MG63 (cell line): Measurements from ENCODE around the gene PHGDH. TPM values are rescaled to one million over a fixed set of nuclear protein-coding genes. Genes with fewer than 3 reads are reported as not detected.
A peak's percentile ranks its signal among the peaks of the same experiment; 100 is the strongest.

Source experiments
- DNase-seq: peaks from one replicate; pipeline ENCODE4 v3.0.0-alpha.2; 2020
- H3K27me3 ChIP-seq: fragments of 250-450 bp; sonication (Bioruptor Pico); 2 replicates; pipeline ENCODE4 v1.5.1; 2020; ENCODE audit warnings: mild to moderate bottlenecking, moderate library complexity
- H3K36me3 ChIP-seq: fragments of 250-450 bp; sonication (Bioruptor Pico); 2 replicates; pipeline ENCODE4 v1.5.1; 2020; ENCODE audit warnings: mild to moderate bottlenecking, moderate library complexity
- H3K4me3 ChIP-seq: fragments of 250-450 bp; sonication (Bioruptor Pico); 2 replicates; pipeline ENCODE4 v1.5.1; 2020; ENCODE audit warnings: mild to moderate bottlenecking, moderate library complexity
- H3K9me3 ChIP-seq: fragments of 250-450 bp; sonication (Bioruptor Pico); 2 replicates; pipeline ENCODE4 v1.5.1; 2020; ENCODE audit warnings: mild to moderate bottlenecking, moderate library complexity
- total RNA-seq: library from RNA; depleted of rRNA; stranded (reverse); fragments of >200 nt; shearing (Covaris generic); gene quantifications from 2 replicates; pipeline ENCODE4 v1.2.3, GENCODE V29; 2014; ENCODE audit warnings: low replicate concordance; rRNA removed

The PHGDH gene
- total RNA-seq: 240 and 396 TPM in 2 replicates

DNA sequence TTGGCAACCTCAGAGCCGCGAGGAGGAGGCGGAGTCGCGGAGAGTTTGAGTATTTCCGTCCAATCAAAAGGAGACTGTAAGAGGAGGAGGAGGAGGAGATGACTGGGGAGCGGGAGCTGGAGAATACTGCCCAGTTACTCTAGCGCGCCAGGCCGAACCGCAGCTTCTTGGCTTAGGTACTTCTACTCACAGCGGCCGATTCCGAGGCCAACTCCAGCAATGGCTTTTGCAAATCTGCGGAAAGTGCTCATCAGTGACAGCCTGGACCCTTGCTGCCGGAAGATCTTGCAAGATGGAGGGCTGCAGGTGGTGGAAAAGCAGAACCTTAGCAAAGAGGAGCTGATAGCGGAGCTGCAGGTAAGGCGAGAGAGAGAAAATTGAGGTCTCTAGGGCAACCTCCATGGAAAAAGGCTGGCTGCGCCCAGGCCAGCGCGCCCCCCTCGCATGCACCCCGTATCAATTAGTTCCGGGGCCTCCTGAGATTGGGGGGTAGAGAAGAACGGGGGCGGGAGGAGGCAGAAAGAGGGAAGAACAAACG, at the start of gene PHGDH:
Gene PHGDH (plus strand): TSS at position 131 of the 538 bp plus-strand sequence. CDS start 89 bp downstream, at position 220.
- Histone ChIP-seq H3K27me3 (peaks cover 2% of the 10 kb centered on the region; the same call in 1 of the 2 replicates), H3K36me3 (peaks cover 31% of the 10 kb centered on the region), H3K9me3 (no peaks in the 10 kb centered on the region), H3K4me3 (peak within 1 kb of the TSS; percentile 92)
- peak; percentile 93 for DNase-seq

DNA sequence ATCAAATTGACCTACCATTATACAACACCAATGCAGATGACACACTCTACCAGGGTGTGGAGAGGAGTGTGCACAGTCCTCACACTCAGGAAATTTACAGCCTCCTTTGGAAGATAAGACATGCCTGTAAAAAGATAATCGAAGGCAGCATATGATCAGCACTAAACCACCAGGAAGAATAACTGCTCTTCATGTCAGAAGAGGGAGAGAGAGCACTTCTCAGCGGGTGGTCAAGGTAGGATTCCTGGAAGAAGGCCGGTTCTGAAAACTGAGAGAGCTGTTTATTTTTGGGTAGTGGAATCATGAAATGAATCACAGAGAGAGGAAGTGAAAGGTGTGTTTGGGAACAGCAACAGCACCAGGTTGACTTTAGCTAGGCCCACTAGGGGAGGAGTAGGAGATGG, 49.7 kb upstream of the PHGDH start:
- Histone ChIP-seq H3K27me3 (peaks cover 3% of the 10 kb centered on the region), H3K4me3 (no peak overlapping the region), H3K36me3 (no peaks in the 10 kb centered on the region), H3K9me3 (no peaks in the 10 kb centered on the region)
- DNase-seq: no peak

DNA sequence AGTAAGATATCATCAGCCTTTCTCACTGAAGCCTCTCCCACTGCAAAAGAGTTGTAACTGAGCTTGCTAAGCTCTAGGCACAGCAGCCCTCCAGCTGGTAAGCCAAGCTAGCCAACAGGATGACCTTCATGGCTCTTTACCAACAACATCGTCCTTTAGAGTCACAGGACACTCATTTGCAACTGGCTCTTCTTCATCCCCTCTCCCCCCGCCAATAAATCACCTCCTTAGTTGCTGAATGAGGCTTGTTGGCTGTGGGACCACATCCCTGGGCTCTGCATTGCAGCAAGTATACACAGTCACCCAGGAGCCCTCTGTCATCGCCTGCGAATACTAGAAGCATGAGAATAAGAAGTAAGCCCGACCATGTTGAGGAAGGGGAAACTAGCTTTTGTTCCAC, 47.7 kb upstream of the PHGDH start:
- H3K4me3 ChIP-seq: no peak overlapping the region
- peaks cover 3% of the 10 kb centered on the region; the same call in 1 of the 2 replicates for H3K27me3 ChIP-seq
- H3K9me3 ChIP-seq: no peaks in the 10 kb centered on the region
- no peaks in the 10 kb centered on the region for H3K36me3 ChIP-seq
- no peak for DNase-seq

DNA sequence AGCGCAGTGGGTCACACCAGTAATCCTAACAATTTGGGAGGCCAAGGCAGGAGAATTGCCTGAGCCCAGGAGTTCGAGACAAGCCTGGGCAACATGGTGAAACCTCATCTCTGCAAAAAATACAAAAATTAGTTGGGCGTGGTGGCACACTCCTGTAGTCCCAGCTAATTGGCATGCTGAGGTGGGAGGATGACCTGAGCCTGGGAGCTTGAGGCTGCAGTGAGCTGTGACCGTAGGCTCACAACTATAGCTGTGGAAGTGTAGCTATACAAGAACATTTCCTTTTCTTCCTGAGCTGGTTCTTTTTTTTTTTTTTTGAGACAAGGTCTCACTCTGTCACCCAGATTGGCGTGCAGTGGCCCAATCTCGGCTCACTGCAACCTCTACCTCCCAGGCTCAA, 44.6 kb upstream of the PHGDH start:
- Histone ChIP-seq H3K36me3 (no peaks in the 10 kb centered on the region), H3K4me3 (no peak overlapping the region), H3K27me3 (peaks cover 13% of the 10 kb centered on the region), H3K9me3 (no peaks in the 10 kb centered on the region)
- DNase-seq: no peak

DNA sequence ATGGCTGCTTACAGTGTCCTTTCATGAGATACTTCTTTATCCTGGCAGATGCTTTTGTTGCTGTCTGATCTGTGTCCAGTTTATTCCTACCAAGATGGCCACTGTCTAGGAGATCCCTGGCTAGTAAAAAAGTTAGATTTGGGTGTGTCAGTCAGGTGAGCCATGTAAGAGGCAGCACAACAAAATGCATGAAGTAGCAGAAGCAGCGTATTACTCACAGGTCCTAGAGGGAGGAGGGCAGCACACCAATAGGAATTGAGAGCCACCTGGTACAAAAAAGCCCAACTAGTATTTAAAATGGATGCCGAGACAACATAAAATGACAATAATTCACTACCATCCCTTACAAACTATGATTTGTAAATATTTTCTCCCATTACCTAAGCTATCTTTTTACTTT, 40.8 kb upstream of the PHGDH start:
- H3K36me3 ChIP-seq: no peaks in the 10 kb centered on the region
- no peaks in the 10 kb centered on the region for H3K9me3 ChIP-seq
- DNase-seq: no peak
- H3K4me3 ChIP-seq: no peak overlapping the region
- peaks cover 18% of the 10 kb centered on the region for H3K27me3 ChIP-seq

DNA sequence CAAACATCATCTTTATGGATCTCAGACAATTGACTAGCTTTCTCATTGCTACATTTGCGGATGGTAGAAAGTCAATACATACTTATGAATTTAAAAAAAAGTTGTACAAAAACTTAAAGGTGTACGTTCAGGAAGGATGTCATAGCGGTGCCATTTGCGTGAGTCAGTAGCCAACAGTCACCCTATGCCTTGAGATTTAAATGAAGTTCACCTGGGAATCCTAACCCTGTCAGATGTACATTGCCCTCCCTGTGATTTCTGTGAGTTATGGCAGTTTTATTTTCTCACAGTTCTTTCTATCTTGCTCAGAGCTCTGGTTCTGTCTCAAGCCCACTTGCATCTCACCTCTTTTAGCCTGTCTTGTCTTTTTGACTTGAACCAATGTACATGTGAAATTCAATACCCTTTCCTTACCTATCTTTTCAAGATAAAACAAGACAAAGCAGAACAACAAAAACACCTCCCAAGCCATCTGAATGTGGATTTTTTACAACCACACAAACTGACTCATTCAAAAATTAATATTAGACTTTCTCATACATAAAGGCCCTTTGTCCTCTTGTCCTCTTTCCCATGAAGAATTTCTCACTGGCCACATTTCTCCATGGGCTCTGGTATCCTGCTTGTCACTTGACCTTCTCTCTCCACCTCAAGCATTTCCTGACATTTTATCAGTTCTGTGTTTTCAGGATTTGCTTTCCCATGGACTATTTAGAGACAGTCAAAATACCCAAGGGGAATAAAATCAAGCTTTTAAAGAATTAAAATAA, 38.4 kb upstream of the PHGDH start:
- no peak overlapping the region for H3K4me3 ChIP-seq
- peaks cover 18% of the 10 kb centered on the region for H3K27me3 ChIP-seq
- no peaks in the 10 kb centered on the region for H3K36me3 ChIP-seq
- DNase-seq: no peak
- H3K9me3 ChIP-seq: no peaks in the 10 kb centered on the region

DNA sequence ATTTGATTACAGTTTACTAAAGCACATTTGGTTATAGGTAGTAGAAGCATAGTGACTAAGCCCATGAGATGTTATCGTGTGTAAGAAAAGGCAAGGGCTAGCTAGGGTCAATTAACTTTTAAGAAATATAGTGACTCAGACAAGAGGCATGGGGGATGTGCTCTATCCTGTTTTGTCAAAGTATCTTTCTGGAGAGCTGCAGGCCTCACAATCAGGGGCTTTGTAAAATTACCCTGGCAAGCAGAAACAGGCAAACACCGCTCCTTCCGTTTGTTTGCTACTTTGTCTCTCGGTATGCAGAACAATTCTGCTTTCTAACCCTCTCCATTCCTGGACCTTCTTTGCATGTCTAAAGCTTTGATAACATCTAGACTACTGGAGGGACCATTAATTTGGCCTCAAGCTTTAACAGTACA, 37.6 kb upstream of the PHGDH start:
- H3K36me3 ChIP-seq: no peaks in the 10 kb centered on the region
- no peak for DNase-seq
- H3K4me3 ChIP-seq: no peak overlapping the region
- H3K9me3 ChIP-seq: no peaks in the 10 kb centered on the region
- peaks cover 18% of the 10 kb centered on the region for H3K27me3 ChIP-seq

DNA sequence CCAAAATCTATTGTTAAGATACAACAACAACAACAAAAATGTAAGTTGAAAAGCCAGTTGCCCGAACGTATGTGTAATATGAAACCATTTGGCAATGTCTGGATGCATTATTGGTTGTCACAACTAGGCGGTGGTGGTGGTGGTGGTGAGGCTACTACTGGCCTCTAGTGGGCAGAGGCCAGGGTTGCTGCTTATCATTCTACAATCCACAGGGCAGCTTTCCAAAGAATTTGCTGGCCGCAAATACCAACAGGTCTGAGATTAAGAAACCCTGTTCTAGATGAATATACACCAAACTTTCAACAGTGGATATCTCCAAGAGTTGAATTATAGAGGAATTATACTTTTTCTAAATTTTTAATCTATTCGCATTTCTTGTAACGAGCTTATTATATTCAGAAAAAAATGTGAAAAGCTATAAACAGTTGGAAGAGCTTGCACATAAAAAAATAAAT, 36.9 kb upstream of the PHGDH start:
- H3K9me3 ChIP-seq: no peaks in the 10 kb centered on the region
- H3K36me3 ChIP-seq: no peaks in the 10 kb centered on the region
- peak; percentile 72 for DNase-seq
- peaks cover 18% of the 10 kb centered on the region for H3K27me3 ChIP-seq
- H3K4me3 ChIP-seq: peak overlapping the region; percentile 34

DNA sequence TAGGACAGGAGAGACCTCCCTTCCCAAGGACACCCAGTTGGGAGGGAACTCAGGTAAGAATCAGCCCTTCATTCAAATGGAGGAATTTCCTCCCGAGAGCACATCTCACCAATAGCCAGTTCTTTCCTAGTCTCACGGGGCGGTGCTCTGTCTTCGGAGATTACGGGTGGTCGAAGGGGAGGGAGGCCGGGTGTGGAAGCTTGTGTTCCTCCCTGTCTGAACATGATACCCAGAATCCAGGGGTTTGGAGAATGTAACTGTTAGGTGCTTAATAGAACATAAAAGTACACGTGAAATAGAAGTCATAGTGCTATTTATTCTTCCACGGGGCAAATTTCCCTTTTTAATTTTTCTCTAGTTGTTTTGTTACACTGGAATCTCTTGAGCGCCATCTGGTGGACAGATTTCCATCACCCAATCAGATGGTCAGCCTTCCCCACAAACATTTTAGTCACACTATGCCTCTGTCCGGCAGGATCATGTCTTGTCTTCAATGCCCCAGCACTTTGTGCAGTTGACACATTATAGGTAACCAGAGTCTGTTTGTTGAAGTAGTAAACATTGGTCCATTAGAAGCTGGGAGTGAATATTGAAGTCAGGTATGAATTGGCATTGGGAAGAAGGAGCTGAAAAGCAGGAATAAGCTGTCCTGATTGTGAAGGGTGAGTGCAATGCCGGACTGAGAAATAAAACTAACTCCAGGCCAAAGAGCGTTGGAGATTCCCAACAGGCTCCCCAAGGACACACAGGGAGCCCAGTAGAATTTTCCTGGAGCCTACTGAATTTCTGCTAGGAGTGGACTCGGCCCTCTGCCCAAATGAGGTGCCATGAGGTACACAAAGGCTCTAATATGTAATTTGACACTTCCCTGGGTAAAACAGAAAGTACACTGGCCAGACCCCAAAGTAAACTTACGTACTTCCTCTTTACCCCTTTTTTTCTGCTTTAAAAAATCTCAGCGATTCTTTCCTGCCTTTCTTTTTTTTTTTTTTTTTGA, 36.1 kb upstream of the PHGDH start:
- DNase-seq: peak; percentile 67
- H3K27me3 ChIP-seq: peaks cover 14% of the 10 kb centered on the region
- peak overlapping the region; percentile 34 for H3K4me3 ChIP-seq
- no peaks in the 10 kb centered on the region for H3K36me3 ChIP-seq
- no peaks in the 10 kb centered on the region for H3K9me3 ChIP-seq

DNA sequence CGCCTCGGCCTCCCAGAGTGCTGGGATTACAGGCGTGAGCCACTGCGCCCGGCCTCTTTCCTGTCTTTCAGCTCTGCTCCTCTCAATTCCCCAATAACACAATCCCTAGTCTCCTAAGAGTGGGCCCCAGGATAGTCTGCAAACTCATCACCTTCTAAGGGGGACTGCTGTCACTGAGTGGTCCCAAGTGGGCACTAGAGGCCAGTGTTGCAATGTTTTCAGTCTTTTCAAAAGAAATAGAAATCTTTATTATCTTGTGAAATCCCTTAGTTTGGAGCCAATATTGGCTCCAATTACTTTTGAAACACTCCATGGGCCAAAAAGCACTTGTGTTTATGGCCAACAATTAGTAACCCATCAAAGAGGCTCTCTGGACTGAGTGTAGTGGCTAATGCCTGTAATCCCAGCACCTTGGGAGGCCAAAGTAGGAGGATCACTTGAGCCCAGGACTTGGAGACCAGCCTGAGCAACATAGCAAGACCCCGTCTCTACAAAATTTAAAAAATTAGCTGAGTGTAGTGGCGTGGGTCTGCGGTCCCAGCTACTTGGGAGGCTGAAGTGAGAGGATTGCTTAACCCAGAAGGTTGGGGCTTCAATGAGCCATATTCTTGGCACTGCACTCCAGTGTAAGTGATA, 35.0 kb upstream of the PHGDH start:
- Histone ChIP-seq H3K27me3 (peaks cover 8% of the 10 kb centered on the region), H3K36me3 (no peaks in the 10 kb centered on the region), H3K4me3 (no peak overlapping the region), H3K9me3 (no peaks in the 10 kb centered on the region)
- no peak for DNase-seq

DNA sequence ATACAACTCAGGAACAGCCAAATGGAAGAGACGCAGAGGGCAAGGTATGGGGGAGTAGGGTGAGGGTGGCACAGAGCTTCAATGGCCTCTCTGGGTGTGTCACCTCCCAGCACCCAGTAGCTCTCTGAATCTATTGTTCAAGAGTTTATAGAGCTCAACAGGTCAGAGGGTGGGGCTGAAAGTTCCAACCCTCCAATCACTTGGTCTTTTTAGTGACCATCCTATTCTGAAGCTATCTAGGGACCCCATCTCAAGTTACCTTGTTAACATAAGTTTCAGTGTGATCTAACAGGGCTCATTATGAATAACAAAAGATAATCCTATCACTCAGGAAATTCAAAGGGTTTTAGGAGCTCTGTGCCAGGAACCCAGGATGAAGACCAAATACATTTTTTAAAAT, 32.5 kb upstream of the PHGDH start:
- DNase-seq: no peak

DNA sequence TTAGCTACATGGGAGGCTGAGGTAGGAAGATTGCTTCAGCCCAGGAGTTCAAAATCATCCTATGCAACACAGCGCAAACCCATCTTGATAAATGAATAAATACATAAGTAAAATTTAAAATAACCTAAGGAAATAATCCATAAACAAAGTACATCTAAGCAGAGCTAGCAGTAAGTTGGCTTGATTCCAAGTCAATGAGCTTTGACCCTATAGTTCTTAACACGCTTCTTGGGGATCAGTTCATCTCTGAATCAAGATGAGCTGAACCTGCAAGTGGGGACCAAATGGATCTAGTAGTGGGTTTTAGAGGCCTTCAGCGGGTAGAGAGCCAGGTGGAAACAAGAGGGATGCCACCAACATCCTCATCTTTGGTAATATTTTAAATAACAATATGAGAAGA, 31.5 kb upstream of the PHGDH start:
- Histone ChIP-seq H3K36me3 (no peaks in the 10 kb centered on the region), H3K9me3 (no peaks in the 10 kb centered on the region), H3K27me3 (no peaks in the 10 kb centered on the region; the same call in 1 of the 2 replicates), H3K4me3 (no peak overlapping the region)
- DNase-seq: no peak

More for the DNA sequence above, 32.5 kb upstream of the PHGDH start:
- Histone ChIP-seq H3K27me3 (no peaks in the 10 kb centered on the region; the same call in 1 of the 2 replicates), H3K9me3 (no peaks in the 10 kb centered on the region), H3K36me3 (no peaks in the 10 kb centered on the region), H3K4me3 (no peak overlapping the region)

DNA sequence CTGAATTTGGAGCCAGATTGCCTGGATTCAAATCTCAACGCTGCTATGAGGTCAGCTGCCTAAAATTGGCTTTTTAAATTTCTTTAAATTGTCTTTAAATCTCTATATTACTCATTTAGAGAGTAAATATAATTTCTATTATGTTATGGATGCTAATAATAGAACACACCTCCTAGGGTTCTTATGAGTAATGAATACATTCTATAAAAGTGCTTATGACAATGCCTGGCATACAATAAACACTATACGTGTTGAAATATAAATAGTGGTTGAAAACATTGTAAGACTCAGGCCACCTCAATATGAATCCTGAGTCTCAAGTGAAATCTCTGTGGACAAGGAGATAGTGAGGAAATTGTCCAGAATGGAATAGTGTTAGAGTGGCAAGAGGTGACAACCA, 31.0 kb upstream of the PHGDH start:
- no peaks in the 10 kb centered on the region for H3K9me3 ChIP-seq
- no peak for DNase-seq
- H3K4me3 ChIP-seq: no peak overlapping the region
- H3K36me3 ChIP-seq: no peaks in the 10 kb centered on the region
- peaks cover 4% of the 10 kb centered on the region for H3K27me3 ChIP-seq

DNA sequence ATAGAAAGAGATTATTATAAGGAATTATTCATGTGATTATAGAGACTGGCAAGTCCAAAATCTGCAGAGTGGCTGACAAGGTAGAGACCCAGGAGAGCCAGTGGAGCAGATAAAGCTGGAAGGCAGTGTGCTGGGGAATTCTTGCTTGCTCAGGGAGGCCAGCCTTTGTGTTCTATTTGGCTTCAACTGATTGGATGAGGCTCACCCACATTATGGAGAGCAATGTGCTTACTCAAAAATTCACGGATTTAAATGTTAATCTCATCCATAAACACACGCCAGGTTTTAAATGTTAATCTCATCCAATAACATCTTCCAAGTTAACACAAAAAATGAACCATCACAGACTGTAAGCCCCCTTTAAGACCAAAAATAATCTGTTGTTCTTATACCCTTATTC, 30.2 kb upstream of the PHGDH start:
- H3K4me3 ChIP-seq: no peak overlapping the region
- H3K9me3 ChIP-seq: no peaks in the 10 kb centered on the region
- H3K27me3 ChIP-seq: peaks cover 4% of the 10 kb centered on the region
- no peaks in the 10 kb centered on the region for H3K36me3 ChIP-seq
- no peak for DNase-seq

DNA sequence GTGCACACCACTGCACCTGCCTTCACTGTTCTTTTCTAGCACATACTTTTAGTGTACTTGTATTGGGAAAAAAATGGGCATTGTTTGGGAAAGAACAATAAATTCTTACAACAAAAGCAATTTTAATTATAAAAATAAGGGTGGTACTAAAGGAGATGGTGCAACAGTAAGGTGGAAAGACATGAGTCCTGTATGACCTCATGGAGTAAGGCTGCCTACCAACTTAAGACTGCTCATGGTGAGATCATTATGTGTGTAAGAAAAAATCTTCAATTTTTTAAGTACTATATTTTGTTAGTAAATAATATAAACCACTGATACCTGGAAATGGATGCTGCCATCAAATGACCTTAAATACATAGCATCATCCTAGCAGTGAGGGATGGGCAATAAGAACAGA, 29.6 kb upstream of the PHGDH start:
- Histone ChIP-seq H3K36me3 (no peaks in the 10 kb centered on the region), H3K4me3 (no peak overlapping the region), H3K27me3 (peaks cover 4% of the 10 kb centered on the region), H3K9me3 (no peaks in the 10 kb centered on the region)
- no peak for DNase-seq

DNA sequence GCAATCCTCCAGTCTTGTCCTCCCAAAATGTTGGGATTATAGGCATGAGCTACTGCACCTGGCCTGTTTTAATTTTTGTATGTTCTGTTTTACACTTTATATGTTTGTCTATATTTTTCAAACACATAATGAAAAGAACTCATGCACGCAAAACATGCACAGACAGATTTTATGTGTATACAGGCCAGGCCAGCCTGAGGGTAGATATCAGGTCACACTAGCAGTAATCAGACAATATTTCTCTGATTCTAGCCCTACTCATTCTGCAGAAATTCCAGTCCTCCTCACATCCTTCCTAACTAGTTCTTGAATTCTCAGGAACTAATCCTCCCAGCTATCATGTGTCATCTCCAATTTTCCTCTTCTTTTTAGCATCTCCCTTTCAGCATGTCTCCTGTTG, 27.8 kb upstream of the PHGDH start:
- no peak for DNase-seq
- Histone ChIP-seq H3K27me3 (peaks cover 4% of the 10 kb centered on the region), H3K4me3 (no peak overlapping the region), H3K9me3 (no peaks in the 10 kb centered on the region), H3K36me3 (no peaks in the 10 kb centered on the region)
